Measurements from ENCODE around the gene NHERF2. TPM values are rescaled to one million over a fixed set of nuclear protein-coding genes. Genes with fewer than 3 reads are reported as not detected.

The NHERF2 gene
- total and polyA plus RNA-seq, 9 of the 15 experiments (the other 6 are each of a cell fraction or from before 2014, with no cell fraction given): 0.15 to 42.0 (median 12.5) TPM

GRCh38 chr16:1982991-1983543, 43.6 kb upstream of the NHERF2 start:
- Histone ChIP-seq H3K4me2 (ENCODE audit: insufficient read depth, low read length) (peak overlapping the region; percentile 79), H3K9me3 (replicated peaks; ENCODE audit: control insufficient read depth, insufficient read depth, low read depth, low read length) (no peaks in the 10 kb centered on the region), H3K27me3 (ENCODE audit: control insufficient read depth in 2 of 2, insufficient read depth in 2 of 2, low read length in 2 of 2) (no peaks in the 10 kb centered on the region), H3K27ac (ENCODE audit: extremely low read depth, low read depth, low read length) (no peak overlapping the region), H2AFZ (ENCODE audit: low read depth, low read length) (peak overlapping the region; percentile 88), H3K4me3 (peak overlapping the region; percentile 70), H3K36me3 (ENCODE audit: control insufficient read depth, insufficient read depth, low read length) (peaks cover 37% of the 10 kb centered on the region; the same call in 2 of the 3 replicates), H4K20me1 (replicated peaks; ENCODE audit: control insufficient read depth, insufficient read depth, low read length) (no peaks in the 10 kb centered on the region), H3K9ac (ENCODE audit: insufficient read depth in 1 of 2, low read depth in 2 of 2, low read length in 2 of 2) (peak overlapping the region in 1 of 2 experiments; percentile 85; a peak in 2 of 4 replicates), H3K9me1 (ENCODE audit: control insufficient read depth, insufficient read depth, low read length) (no peaks in the 10 kb centered on the region), H3K4me1 (replicated peaks in 1 of 2; ENCODE audit: control insufficient read depth in 2 of 2, insufficient read depth in 2 of 2, low read length in 2 of 2) (peaks cover 6 to 77% of the 10 kb centered on the region in 2 experiments; a peak in 4 of 5 replicates), H3K79me2 (ENCODE audit: control insufficient read depth, insufficient read depth, low read length) (peaks cover 16% of the 10 kb centered on the region)
- ChIA-PET CTCF (ENCODE audit: low intra/inter-chr PET ratio) (no interaction called here), POLR2A (interaction anchor here (0.8 to 10.2 kb wide), 4 partner anchors 9 to 44 kb away, joined by 3 to 103 read pairs (median 10); partner anchors contain the start of genes RNF151, RPS2 and TBL3)
- DNase-seq (ENCODE audit: extremely low read depth in 1 of 4, low spot score in 3 of 4): no peak
- ATAC-seq: no peak
- intact Hi-C loops (cut with micrococcal nuclease) (no loop called here), in situ Hi-C loops (cut with MboI) (no loop called here)
- WGBS (ENCODE audit: insufficient coverage, low coverage, missing lambda C conversion rate): 15% methylated on average over 19 of the region's 19 CpGs
- peak; percentile 63 for FAIRE-seq
- no TSS peak for BruUV-seq (replicated peaks)
- TF ChIP-seq SAP30 (IDR thresholded peaks at IDR 0.05; ENCODE audit: borderline replicate concordance, insufficient read depth, low read depth, low read length, poor library complexity, severe bottlenecking) (peak; percentile 13), ZNF583 (CRISPR knock-in tag; IDR thresholded peaks at IDR 0.05) (no peak), SIN3B (IDR thresholded peaks at IDR 0.05; ENCODE audit: low read depth) (0 out of 2 replicates have a peak, but pooled peaks have one; percentile 6), PURB (CRISPR knock-in tag; IDR thresholded peaks at IDR 0.05; ENCODE audit: low read depth) (no peak), NFIC (IDR thresholded peaks at IDR 0.05) (no peak), SUPT5H (IDR thresholded peaks at IDR 0.05) (0 out of 2 replicates have a peak, but pooled peaks have one; percentile 9), ZNF707 (CRISPR knock-in tag; conservative IDR thresholded peaks at IDR 0.05) (no peak), NR0B1 (IDR thresholded peaks at IDR 0.05; ENCODE audit: partially characterized antibody) (no peak), BCOR (IDR thresholded peaks at IDR 0.05) (peak; percentile 21; the same call in 1 of the 2 replicates), ZNF41 (CRISPR knock-in tag; conservative IDR thresholded peaks at IDR 0.05) (no peak), NFE2 (IDR thresholded peaks at IDR 0.05; ENCODE audit: low read depth) (no peak), ZNF507 (tag; conservative IDR thresholded peaks at IDR 0.05) (no peak), POLR2A (conservative IDR thresholded peaks at IDR 0.05) (0 out of 2 replicates have a peak, but pooled peaks have one; percentile 43), ZNF696 (CRISPR knock-in tag; conservative IDR thresholded peaks at IDR 0.05) (no peak)
- TF ChIP-seq, protein P1, sequence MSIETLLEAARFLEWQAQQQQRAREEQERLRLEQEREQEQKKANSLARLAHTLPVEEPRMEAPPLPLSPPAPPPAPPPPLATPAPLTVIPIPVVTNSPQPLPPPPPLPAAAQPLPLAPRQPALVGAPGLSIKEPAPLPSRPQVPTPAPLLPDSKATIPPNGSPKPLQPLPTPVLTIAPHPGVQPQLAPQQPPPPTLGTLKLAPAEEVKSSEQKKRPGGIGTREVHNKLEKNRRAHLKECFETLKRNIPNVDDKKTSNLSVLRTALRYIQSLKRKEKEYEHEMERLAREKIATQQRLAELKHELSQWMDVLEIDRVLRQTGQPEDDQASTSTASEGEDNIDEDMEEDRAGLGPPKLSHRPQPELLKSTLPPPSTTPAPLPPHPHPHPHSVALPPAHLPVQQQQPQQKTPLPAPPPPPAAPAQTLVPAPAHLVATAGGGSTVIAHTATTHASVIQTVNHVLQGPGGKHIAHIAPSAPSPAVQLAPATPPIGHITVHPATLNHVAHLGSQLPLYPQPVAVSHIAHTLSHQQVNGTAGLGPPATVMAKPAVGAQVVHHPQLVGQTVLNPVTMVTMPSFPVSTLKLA (conservative IDR thresholded peaks at IDR 0.05): no peak
- TF ChIP-seq, protein P2, sequence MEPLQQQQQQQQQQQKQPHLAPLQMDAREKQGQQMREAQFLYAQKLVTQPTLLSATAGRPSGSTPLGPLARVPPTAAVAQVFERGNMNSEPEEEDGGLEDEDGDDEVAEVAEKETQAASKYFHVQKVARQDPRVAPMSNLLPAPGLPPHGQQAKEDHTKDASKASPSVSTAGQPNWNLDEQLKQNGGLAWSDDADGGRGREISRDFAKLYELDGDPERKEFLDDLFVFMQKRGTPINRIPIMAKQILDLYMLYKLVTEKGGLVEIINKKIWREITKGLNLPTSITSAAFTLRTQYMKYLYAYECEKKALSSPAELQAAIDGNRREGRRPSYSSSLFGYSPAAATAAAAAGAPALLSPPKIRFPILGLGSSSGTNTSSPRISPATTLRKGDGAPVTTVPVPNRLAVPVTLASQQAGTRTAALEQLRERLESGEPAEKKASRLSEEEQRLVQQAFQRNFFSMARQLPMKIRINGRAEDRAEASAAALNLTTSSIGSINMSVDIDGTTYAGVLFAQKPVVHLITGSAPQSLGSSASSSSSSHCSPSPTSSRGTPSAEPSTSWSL (CRISPR knock-in tag; IDR thresholded peaks at IDR 0.05; ENCODE audit: borderline replicate concordance): no peak

Measured in K562 (cell line).